NK-92 (cell line): ENCODE data around the gene CASP14.
"Not testable (repeated sequence)": the region's sequence is repeated elsewhere in the genome, so short reads cannot be mapped to it uniquely, and the experiment has no call there.

ENCODE experiments used
- DNase-seq: peaks from one replicate; lab custom pipeline; 2025; ENCODE audit not compliant: unreplicated experiment; lab: John Stamatoyannopoulos, UW

Gene CASP14

GRCh38 chr19:15048885-15049541 is at the start of gene CASP14:
Gene CASP14 (plus strand): TSS chr19:15049480. CDS start chr19:15052252, 2,772 bp downstream.
- no peak for DNase-seq

- DNase-seq: no peak
Measured at GRCh38 chr19:15008308-15008707, 41.0 kb upstream of the CASP14 start.

GRCh38 chr19:15010501-15011300 is 38.6 kb upstream of the CASP14 start:
- DNase-seq: no peak

DNA sequence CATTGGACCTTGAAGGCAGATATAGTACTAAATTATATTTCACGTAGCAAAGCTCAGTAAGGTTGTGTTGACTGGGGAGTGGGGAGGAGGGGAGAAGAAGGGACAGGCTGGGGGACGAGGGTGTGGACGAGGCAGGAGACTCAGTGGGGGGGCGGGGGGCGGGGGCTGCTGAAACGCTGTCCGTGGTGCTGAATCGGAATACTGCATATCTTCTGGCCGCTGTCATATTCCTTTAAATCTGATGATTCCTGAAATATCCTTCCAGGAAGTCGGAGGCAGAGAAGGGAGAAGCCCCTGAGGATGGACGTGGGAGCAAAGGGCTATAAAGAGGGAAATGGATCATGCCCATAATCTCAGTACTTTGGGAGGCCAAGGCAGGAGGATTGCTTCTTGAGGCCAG is 34.7 kb upstream of the CASP14 start:
- no peak for DNase-seq

GRCh38 chr19:15015946-15016542 is 33.2 kb upstream of the CASP14 start:
- DNase-seq: no peak

GRCh38 chr19:15018836-15019235 is 30.4 kb upstream of the CASP14 start:
- DNase-seq: not testable (repeated sequence)

GRCh38 chr19:15021286-15022007 is 27.8 kb upstream of the CASP14 start:
- DNase-seq: no peak

- no peak for DNase-seq
Measured at GRCh38 chr19:15022752-15023151, 26.5 kb upstream of the CASP14 start.

DNA sequence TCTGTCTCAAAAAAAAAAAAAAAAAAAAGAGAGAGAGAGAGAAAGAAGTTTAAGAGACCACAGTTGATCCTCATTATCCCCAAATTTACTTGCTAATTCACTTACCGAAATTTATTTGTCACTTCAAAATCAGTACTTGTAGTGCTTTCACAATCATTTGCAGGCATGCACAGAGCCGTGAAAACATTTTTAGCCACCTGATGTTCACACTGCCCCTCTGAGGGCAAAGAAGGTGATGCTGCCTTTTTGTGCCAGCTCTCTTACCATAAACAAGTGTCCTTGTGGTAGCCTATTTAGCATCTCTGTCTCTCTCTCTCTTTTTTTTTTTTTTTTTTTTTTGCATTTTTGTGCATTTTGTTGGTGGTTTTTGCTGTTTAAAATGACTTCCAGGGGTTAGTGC is 24.1 kb upstream of the CASP14 start:
- no peak for DNase-seq

DNA sequence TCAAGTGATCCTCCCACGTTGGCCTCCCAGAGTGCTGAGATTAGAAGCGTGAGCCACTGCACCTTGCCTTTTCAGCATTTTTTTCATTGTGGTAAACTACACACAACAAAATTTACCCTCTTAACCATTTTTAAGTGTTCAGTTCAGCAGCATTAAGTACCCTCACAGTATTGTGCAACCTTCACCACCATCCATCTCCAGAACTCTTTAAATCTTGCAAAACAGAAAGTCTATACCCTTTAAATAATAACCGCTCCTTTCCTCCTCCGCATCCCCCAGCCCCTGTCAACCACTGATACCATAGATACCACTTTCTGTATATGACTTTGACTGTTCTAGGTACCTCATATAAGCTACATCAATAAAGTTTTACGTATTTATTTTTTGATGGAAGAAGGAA is 20.8 kb upstream of the CASP14 start:
- DNase-seq: no peak

DNA sequence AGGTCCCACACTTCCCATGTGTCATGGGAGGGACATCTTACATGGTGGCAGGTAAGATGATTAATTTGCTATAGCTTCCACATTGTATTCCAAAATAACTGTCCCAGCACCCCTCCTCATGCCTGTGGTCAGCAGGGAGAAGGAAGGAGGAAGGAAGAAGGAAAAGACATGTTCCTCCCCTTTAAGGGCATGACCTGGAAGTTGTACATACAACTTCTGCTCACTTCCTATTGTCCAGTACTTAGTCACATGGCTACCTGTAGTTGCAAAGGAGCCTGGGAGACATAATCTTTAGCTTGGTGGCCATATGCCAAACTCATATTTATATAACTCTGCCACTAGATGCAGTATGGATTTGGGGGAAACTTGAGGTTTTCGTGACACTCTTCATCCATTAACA is 17.6 kb upstream of the CASP14 start:
- no peak for DNase-seq

GRCh38 chr19:15035795-15036311 is 13.4 kb upstream of the CASP14 start:
- DNase-seq: no peak

DNA sequence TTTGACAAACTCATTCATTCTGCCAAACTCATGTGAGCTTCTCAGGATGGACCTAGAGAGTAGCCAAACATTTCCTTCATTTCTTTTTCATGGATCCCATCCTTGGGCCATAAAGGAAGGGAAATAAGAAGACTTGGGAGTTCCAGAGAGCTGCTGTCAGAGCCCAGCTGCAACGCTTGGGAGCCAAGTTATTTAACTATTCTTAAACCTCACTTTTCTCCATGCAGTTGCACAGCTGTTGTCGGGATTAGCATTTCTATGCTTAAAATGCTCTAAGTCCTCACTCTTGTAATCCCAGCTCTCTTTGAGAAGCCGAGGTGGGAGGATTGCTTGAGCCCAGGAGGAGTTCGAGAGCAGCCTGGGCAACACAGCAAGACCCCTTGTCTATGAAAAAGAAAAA is 11.7 kb upstream of the CASP14 start:
- DNase-seq: no peak

GRCh38 chr19:15038294-15038693 is 11.0 kb upstream of the CASP14 start:
- DNase-seq: no peak

- DNase-seq: no peak
Measured at GRCh38 chr19:15042003-15042402, 7.3 kb upstream of the CASP14 start.

DNA sequence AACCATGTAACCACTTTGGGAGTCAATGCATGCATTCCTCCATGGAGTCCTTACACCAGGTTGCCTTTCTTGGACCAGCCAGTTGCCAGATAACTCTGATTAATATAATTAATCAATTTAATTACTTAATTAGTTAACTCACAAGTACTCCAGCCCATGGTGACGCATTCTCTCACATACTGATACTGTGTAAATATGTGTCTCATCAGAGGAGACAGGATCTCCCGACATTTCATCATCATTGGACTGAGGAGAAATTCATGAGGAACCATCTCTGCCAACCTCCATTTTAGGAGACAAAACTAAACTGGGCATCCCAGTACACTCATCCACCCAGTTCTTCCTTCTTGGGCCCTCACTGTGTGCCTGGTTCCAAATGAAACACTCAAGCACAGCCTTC is 6.5 kb upstream of the CASP14 start:
- no peak for DNase-seq

DNA sequence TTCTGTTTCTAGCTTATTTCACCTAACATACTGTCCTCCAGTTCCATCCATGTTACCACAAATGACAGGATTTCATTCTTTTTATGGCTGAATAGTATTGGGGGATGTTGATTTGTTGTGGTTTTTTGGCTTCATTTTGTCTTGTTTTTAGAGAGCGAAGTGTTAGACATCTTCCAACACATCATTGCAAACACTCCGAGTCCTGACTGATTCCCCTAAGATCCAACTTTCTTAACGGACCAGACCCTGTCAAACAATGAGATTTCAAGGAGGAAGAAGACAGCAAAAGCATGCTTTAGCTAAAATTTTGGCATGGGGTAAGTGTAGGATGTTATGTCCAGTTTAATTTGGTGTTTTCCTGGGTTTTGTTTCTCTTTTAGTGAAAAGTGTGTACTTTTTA is 3.8 kb upstream of the CASP14 start:
- DNase-seq: no peak

DNA sequence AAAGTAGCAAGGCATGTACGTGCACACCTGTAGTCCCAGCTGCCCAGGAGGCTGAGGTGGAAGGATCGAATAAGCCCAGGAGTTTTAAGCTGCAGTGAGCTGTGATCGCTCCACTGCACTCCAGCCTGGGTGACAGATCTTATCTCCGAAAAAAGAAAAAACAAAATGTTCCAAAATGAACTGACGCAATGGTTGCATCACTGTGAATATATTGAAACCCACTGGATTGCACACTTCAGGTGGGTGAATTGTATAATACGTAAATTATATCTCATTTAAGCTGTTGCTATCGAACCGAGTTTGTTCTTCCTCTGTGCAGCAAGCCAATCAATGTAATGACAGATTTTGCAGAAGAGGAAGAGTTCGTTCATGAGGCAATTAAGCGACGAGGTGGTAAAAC is 1.6 kb upstream of the CASP14 start:
- no peak for DNase-seq

DNA sequence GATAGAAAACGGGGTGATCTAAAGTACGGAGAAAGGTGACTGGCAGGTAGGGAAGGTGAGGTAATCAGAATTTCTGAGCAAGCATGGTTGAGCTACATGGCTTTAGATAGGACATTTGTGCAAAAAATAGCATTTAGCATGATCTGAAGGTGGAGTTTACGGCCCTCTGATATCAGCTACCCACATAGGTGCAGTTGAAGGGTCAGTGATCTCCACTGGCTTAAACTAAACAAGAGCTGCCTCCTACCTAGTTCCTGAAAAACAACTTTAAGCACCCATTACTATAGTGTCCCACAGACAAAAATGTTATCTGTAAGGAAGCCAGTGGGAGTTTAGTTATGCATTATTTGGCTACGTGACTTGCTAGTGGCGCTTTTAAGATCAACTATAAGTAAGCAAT is 1.2 kb upstream of the CASP14 start:
- DNase-seq: no peak

DNA sequence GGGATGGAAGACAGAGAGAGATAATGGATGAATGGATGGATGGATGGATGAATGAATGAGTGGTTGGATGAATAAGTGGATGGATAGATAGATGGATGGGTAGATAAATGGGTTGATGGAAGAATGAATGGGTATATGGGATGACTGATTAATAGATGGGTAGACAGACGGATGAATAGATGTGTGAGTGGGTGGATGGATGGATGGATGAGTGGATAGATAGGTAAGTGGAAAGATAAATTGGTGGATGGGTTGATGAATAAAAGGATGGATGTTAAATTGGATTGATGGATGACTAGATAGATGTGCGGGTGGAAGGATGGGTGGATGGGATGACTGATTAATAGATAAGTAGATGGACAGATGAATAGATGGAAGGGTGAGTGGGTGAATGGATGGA is 1.4 kb downstream of the CASP14 start:
- DNase-seq: no peak

GRCh38 chr19:15062036-15062435 is 12.8 kb downstream of the CASP14 start:
- DNase-seq: no peak
